K562 (cell line): Measurements from ENCODE around the gene PDE4D. TPM values are rescaled to one million over a fixed set of nuclear protein-coding genes. Genes with fewer than 3 reads are reported as not detected.

ENCODE experiments used
- ATAC-seq: fragments of 200-7000 bp; cut with Tn5 transposase; 3 replicates; pipeline ENCODE4 v1.9.1; 2020; ENCODE audit warnings: moderate library complexity
- BruUV-seq: library from RNA; stranded (reverse); fragments of 400-500 nt; replicated peaks from 2 replicates; lab custom pipeline; 2021; lab: Mats Ljungman, UMichigan
- CTCF ChIA-PET: fragments of 300-600 bp; formaldehyde crosslinking; extraction: SDS; loops from one replicate; lab custom pipeline; 2021; ENCODE audit warnings: low intra/inter-chr PET ratio; lab: Yijun Ruan, JAX
- POLR2A ChIA-PET: fragments of 300-600, 350-650 bp; sonication (Branson Sonifier 250); formaldehyde crosslinking; extraction: SDS; loops from one replicate; lab custom pipeline; 2021; ENCODE audit warnings: antibody characterized with exemption, inconsistent platforms; lab: Yijun Ruan, JAX
- DNase-seq, 4 experiments: peaks; one replicate each; pipeline versions ENCODE4 v3.0.0 to v3.0.0-alpha.2; 2011 to 2018; ENCODE audit warnings: low spot score in 3 of 4, mixed read lengths in 3 of 4; ENCODE audit errors: extremely low read depth in 1 of 4
- FAIRE-seq: peaks from 2 replicates; lab custom pipeline; 2011; peaks lifted over from hg19 to GRCh38; lab: Jason Lieb, UNC
- H2AFZ ChIP-seq: 2 replicates; pipeline ENCODE4 v1.6.0; 2011; ENCODE audit warnings: low read depth, low read length, control low read depth, inconsistent platforms
- H3K27ac ChIP-seq: fragments of 200-600 bp; 3 replicates; pipeline ENCODE4 v1.8.0; 2011; ENCODE audit warnings: low read depth, mild to moderate bottlenecking, control low read depth, inconsistent platforms, low read length, moderate library complexity, mixed read lengths; ENCODE audit errors: extremely low read depth
- H3K27me3 ChIP-seq, 2 experiments: fragments of 300-600 bp in 1 of 2; 2 replicates in 1 of 2; 3 replicates in 1 of 2; pipeline versions ENCODE4 v1.6.0 to v1.8.0; 2011; ENCODE audit warnings: inconsistent platforms in 2 of 2, low read length in 2 of 2, mild to moderate bottlenecking in 1 of 2, mixed read lengths in 1 of 2, moderate library complexity in 1 of 2; ENCODE audit not compliant: control insufficient read depth in 2 of 2, insufficient read depth in 2 of 2
- H3K36me3 ChIP-seq: fragments of 300-600 bp; 3 replicates; pipeline ENCODE4 v1.8.0; 2011; ENCODE audit warnings: mild to moderate bottlenecking, low read length, inconsistent platforms; ENCODE audit not compliant: control insufficient read depth, insufficient read depth
- H3K4me1 ChIP-seq, 2 experiments: fragments of 200-600 bp in 1 of 2; replicated peaks in 1 of 2; 2 replicates in 1 of 2; 3 replicates in 1 of 2; pipeline versions ENCODE4 v1.5.1 to v1.8.0; 2011; ENCODE audit warnings: inconsistent platforms in 2 of 2, low read length in 2 of 2, mild to moderate bottlenecking in 1 of 2, mixed read lengths in 1 of 2, moderate library complexity in 1 of 2; ENCODE audit not compliant: control insufficient read depth in 2 of 2, insufficient read depth in 2 of 2
- H3K4me2 ChIP-seq: 2 replicates; pipeline ENCODE4 v1.6.1; 2011; ENCODE audit warnings: low read length, control low read depth, inconsistent platforms, mixed read lengths; ENCODE audit not compliant: insufficient read depth
- H3K4me3 ChIP-seq: fragments of 200-600 bp; sonication (generic), shearing (Covaris generic); 2 replicates; pipeline ENCODE4 v1.5.1; 2016; ENCODE audit warnings: control low read depth, inconsistent platforms
- H3K79me2 ChIP-seq: fragments of 200-600 bp; 3 replicates; pipeline ENCODE4 v1.8.0; 2011; ENCODE audit warnings: low read length, inconsistent platforms; ENCODE audit not compliant: control insufficient read depth, insufficient read depth
- H3K9ac ChIP-seq, 2 experiments: 2 replicates each; pipeline versions ENCODE4 v1.6.0 to v1.6.1; 2011; ENCODE audit warnings: low read depth in 2 of 2, low read length in 2 of 2, control low read depth in 1 of 2, inconsistent platforms in 1 of 2, mild to moderate bottlenecking in 1 of 2, mixed read lengths in 1 of 2; ENCODE audit not compliant: insufficient read depth in 1 of 2
- H3K9me1 ChIP-seq: one replicate; pipeline ENCODE4 v1.6.0; 2011; ENCODE audit warnings: inconsistent platforms, mild to moderate bottlenecking, low read length, moderate library complexity; ENCODE audit not compliant: control insufficient read depth, insufficient read depth
- H3K9me3 ChIP-seq: replicated peaks from 2 replicates; pipeline ENCODE4 v1.5.1; 2011; ENCODE audit warnings: low read depth, low read length, inconsistent platforms; ENCODE audit not compliant: control insufficient read depth, insufficient read depth
- H4K20me1 ChIP-seq: replicated peaks from 2 replicates; pipeline ENCODE4 v1.6.1; 2011; ENCODE audit warnings: low read length, inconsistent platforms, mixed read lengths; ENCODE audit not compliant: control insufficient read depth, insufficient read depth
- BACH1 ChIP-seq: fragments of 200-800 bp; sonication (Bioruptor generic); IDR thresholded peaks from 2 replicates; pipeline ENCODE4 v1.6.1; 2016; ENCODE audit warnings: missing genetic modification characterization, missing compliant biosample characterization
- BCOR ChIP-seq: fragments of 450-650 bp; IDR thresholded peaks from 2 replicates; pipeline ENCODE4 v1.6.1; 2016
- CBFA2T2 ChIP-seq: fragments of 450-650 bp; conservative IDR thresholded peaks from 2 replicates; pipeline ENCODE4 v1.6.1; 2017; ENCODE audit warnings: mild to moderate bottlenecking
- HDAC3 ChIP-seq: fragments of 450-650 bp; IDR thresholded peaks from 2 replicates; pipeline ENCODE4 v1.6.1; 2018; ENCODE audit warnings: borderline replicate concordance, mild to moderate bottlenecking, moderate library complexity; ENCODE audit not compliant: partially characterized antibody
- KLF10 ChIP-seq: fragments of 250-450 bp; sonication (Bioruptor Pico); IDR thresholded peaks from 2 replicates; pipeline ENCODE4 v1.6.1; 2021; ENCODE audit warnings: matching md5 sums
- NCOA2 ChIP-seq, 2 experiments: fragments of 450-650 bp; IDR thresholded peaks; 2 replicates each; pipeline ENCODE4 v1.6.1; 2018; ENCODE audit warnings: mild to moderate bottlenecking in 2 of 2, moderate library complexity in 1 of 2; ENCODE audit not compliant: partially characterized antibody in 2 of 2
- NFYB ChIP-seq: IDR thresholded peaks from 2 replicates; pipeline ENCODE4 v1.6.1; 2011; ENCODE audit warnings: mild to moderate bottlenecking, moderate library complexity; ENCODE audit not compliant: insufficient read length; ENCODE audit errors: extremely low read depth
- SREBF1 ChIP-seq: fragments of 150-350 bp; IDR thresholded peaks from 2 replicates; pipeline ENCODE4 v1.6.1; 2014; ENCODE audit warnings: antibody characterized with exemption, low read depth, low read length, borderline replicate concordance
- STAG1 ChIP-seq: sonication (generic); formaldehyde crosslinking; IDR thresholded peaks from 2 replicates; pipeline ENCODE4 v1.5.0; 2020; ENCODE audit warnings: missing genetic modification reagents, borderline replicate concordance
- ZNF165 ChIP-seq: fragments of 250-450 bp; sonication (Bioruptor Pico); IDR thresholded peaks from 2 replicates; pipeline ENCODE4 v1.4.0; 2020; ENCODE audit warnings: borderline replicate concordance
- ZNF263 ChIP-seq: sonication (generic); formaldehyde crosslinking; IDR thresholded peaks from 2 replicates; pipeline ENCODE4 v1.8.0; 2022; ENCODE audit warnings: mild to moderate bottlenecking, missing genetic modification reagents, borderline replicate concordance
- ZNF561 ChIP-seq: fragments of 450-650 bp; formaldehyde crosslinking; conservative IDR thresholded peaks from 2 replicates; pipeline ENCODE4 v1.4.0; 2020; ENCODE audit warnings: mild to moderate bottlenecking, moderate library complexity
- ZNF785 ChIP-seq: fragments of 250-450 bp; sonication (Bioruptor Pico); IDR thresholded peaks from 2 replicates; pipeline ENCODE4 v1.4.0; 2020; ENCODE audit warnings: mild to moderate bottlenecking
- WGBS: fragments of 100-300 bp; shearing (Covaris generic); methylation state at CpG from one replicate; pipeline ENCODE4 v1.1.6; 2016; ENCODE audit warnings: low coverage, mixed read lengths; ENCODE audit not compliant: insufficient coverage; ENCODE audit errors: missing lambda C conversion rate; 5-methylcytosine and 5-hydroxymethylcytosine counted together
- in situ Hi-C: fragments of 300-500 bp; cut with MboI; formaldehyde crosslinking; loops from 4 replicates; pipeline ENCODE4 v1.15.0; 2018; ENCODE audit warnings: inconsistent platforms, mixed read lengths
- intact Hi-C: fragments of 100-400 bp; cut with micrococcal nuclease; formaldehyde crosslinking; loops from 2 replicates; pipeline ENCODE4 v1.14.2; 2022
- polyA plus RNA-seq, 8 experiments: library from polyadenylated mRNA; depleted of rRNA in 4 of 8; stranded (reverse) in 5 of 8; unstranded in 3 of 8; fragments of >200 nt; fragmentation: Nextera tagmentation in 2 of 8; fragmentation: Illumina TruSeq in 1 of 8; extraction: Ambion mirVana in 2 of 8; extraction: Trizol in 1 of 8; gene quantifications; 2 replicates each; pipeline versions ENCODE4 v1.2.1 to v1.2.3, GENCODE V29; 2011 to 2014; ENCODE audit warnings: inconsistent platforms in 1 of 8, missing spikeins in 1 of 8
- total RNA-seq, 7 experiments: library from RNA; depleted of rRNA in 6 of 7; stranded (reverse); fragments of >200 nt in 6 of 7; fragmentation: Illumina TruSeq in 2 of 7; extraction: Trizol in 2 of 7; gene quantifications; 2 replicates each; pipeline versions ENCODE4 v1.2.1 to v1.2.3, GENCODE V29; 2011 to 2021; ENCODE audit warnings: low replicate concordance in 1 of 7
- TF ChIP-seq, protein P1 (sequence below): fragments of 450-650 bp; IDR thresholded peaks from 2 replicates; pipeline ENCODE4 v1.6.1; 2016; ENCODE audit warnings: borderline replicate concordance
- TF ChIP-seq, protein P2 (sequence below): sonication (generic); formaldehyde crosslinking; IDR thresholded peaks from 2 replicates; pipeline ENCODE4 v1.8.0; 2023; ENCODE audit warnings: mild to moderate bottlenecking, missing genetic modification reagents
- TF ChIP-seq, protein P3 (sequence below), 2 experiments: fragments of 450-650 bp in 1 of 2; sonication (generic) in 1 of 2; formaldehyde crosslinking; conservative IDR thresholded peaks; 2 replicates each; pipeline versions ENCODE4 v1.4.0 to v1.8.1; 2020 to 2022; ENCODE audit warnings: mild to moderate bottlenecking in 1 of 2, missing genetic modification reagents in 1 of 2

The PDE4D gene
- total and polyA plus RNA-seq, 9 of the 15 experiments (the other 6 are each of a cell fraction or from before 2014, with no cell fraction given): 0.04 to 0.46 (median 0.13) TPM

DNA sequence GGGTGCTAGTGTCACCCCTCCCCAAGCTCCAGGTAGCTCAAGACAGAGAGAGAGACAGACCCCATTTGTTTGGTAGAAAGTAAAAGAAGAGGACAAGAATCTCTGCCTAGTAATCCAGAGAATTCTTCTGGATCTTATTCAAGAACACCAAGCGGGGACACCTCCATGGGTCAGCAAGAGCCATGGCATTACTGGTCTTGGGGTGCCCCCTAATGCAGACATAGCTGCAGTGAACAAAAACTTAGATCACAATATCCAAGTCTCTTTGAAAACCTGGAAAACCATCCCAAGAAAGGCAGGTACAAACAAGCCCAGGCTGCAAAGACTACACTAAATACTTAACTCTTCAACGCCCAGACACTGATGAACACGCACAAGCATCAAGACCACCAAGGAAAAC is 29.9 kb upstream of the PDE4D start (continued):
- TF ChIP-seq, protein P1, sequence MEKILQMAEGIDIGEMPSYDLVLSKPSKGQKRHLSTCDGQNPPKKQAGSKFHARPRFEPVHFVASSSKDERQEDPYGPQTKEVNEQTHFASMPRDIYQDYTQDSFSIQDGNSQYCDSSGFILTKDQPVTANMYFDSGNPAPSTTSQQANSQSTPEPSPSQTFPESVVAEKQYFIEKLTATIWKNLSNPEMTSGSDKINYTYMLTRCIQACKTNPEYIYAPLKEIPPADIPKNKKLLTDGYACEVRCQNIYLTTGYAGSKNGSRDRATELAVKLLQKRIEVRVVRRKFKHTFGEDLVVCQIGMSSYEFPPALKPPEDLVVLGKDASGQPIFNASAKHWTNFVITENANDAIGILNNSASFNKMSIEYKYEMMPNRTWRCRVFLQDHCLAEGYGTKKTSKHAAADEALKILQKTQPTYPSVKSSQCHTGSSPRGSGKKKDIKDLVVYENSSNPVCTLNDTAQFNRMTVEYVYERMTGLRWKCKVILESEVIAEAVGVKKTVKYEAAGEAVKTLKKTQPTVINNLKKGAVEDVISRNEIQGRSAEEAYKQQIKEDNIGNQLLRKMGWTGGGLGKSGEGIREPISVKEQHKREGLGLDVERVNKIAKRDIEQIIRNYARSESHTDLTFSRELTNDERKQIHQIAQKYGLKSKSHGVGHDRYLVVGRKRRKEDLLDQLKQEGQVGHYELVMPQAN: no peak
- no peak for TF ChIP-seq SREBF1
- no peak for TF ChIP-seq ZNF561 (CRISPR knock-in tag)

DNA sequence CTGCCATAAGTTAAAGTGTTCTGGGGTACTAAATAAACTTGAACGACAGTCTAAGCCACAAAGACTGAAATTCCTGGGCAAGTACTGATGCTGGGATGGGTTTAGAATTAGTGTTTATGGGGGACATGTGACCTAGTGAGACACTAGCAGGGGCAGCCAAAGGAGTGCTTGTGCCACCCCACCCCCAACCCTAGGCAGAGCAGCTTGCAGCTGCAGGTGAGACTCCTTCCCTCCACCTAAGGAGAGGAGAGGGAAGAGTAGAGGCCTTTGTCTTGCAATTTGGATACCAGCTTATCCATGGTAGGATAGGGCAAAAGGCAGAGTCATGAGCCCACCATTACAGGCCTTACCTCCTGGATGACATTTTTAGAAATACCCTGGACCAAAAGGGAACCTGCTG is 28.7 kb upstream of the PDE4D start:
- no peak overlapping the region for H3K9ac ChIP-seq
- H3K79me2 ChIP-seq: no peaks in the 10 kb centered on the region
- H3K4me2 ChIP-seq: no peak overlapping the region
- in situ Hi-C loops (no loop called here), intact Hi-C loops (no loop called here)
- H3K9me3 ChIP-seq: no peaks in the 10 kb centered on the region
- H3K27me3 ChIP-seq: no peaks in the 10 kb centered on the region
- FAIRE-seq: no peak
- H3K4me1 ChIP-seq: no peaks in the 10 kb centered on the region
- H2AFZ ChIP-seq: no peak overlapping the region
- H4K20me1 ChIP-seq: no peaks in the 10 kb centered on the region
- no peaks in the 10 kb centered on the region for H3K9me1 ChIP-seq
- H3K27ac ChIP-seq: no peak overlapping the region
- WGBS: 0% methylated on average over 1 of the region's 1 CpG
- no peak for ATAC-seq
- no peaks in the 10 kb centered on the region for H3K36me3 ChIP-seq
- ChIA-PET POLR2A (no interaction called here), CTCF (interaction anchor here (0.6 kb wide), 1 partner anchor 1042 kb away, joined by 3 read pairs; no protein-coding TSS in a partner anchor)
- DNase-seq: no peak
- H3K4me3 ChIP-seq: no peak overlapping the region
- BruUV-seq: no TSS peak
- TF ChIP-seq BCOR (no peak), ZNF263 (CRISPR knock-in tag) (no peak), STAG1 (CRISPR knock-in tag) (no peak), NFYB (no peak), NCOA2 (IDR thresholded peaks at IDR 0.05; ENCODE audit: partially characterized antibody in 2 of 2) (no peak), ZNF785 (CRISPR knock-in tag) (no peak), HDAC3 (no peak), ZNF165 (no peak), KLF10 (CRISPR knock-in tag) (no peak), BACH1 (tag) (no peak), CBFA2T2 (no peak)
- TF ChIP-seq, protein P2, sequence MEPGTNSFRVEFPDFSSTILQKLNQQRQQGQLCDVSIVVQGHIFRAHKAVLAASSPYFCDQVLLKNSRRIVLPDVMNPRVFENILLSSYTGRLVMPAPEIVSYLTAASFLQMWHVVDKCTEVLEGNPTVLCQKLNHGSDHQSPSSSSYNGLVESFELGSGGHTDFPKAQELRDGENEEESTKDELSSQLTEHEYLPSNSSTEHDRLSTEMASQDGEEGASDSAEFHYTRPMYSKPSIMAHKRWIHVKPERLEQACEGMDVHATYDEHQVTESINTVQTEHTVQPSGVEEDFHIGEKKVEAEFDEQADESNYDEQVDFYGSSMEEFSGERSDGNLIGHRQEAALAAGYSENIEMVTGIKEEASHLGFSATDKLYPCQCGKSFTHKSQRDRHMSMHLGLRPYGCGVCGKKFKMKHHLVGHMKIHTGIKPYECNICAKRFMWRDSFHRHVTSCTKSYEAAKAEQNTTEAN (CRISPR knock-in tag): no peak
- TF ChIP-seq, protein P3, sequence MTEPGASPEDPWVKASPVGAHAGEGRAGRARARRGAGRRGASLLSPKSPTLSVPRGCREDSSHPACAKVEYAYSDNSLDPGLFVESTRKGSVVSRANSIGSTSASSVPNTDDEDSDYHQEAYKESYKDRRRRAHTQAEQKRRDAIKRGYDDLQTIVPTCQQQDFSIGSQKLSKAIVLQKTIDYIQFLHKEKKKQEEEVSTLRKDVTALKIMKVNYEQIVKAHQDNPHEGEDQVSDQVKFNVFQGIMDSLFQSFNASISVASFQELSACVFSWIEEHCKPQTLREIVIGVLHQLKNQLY (CRISPR knock-in tag; conservative IDR thresholded peaks at IDR 0.05): no peak
